Keratinocyte (primary cell): ENCODE measurements around the gene ALK.

Experiments used
- CTCF ChIP-seq, 3 experiments: IDR thresholded peaks in 1 of 3; conservative IDR thresholded peaks in 1 of 3; optimal IDR thresholded peaks in 1 of 3; 2 replicates in 2 of 3; 3 replicates in 1 of 3; pipeline versions ENCODE3 to v1.5.1; 2011; ENCODE audit warnings: low read length in 3 of 3, mild to moderate bottlenecking in 3 of 3, moderate library complexity in 2 of 3, control low read depth in 1 of 3, inconsistent platforms in 1 of 3; ENCODE audit not compliant: insufficient read depth in 2 of 3; ENCODE audit errors: extremely low read depth in 1 of 3
- EZH2 ChIP-seq: IDR thresholded peaks from one replicate; pipeline ENCODE4 v1.6.1; 2012; ENCODE audit warnings: inconsistent platforms, mild to moderate bottlenecking, low read length, moderate library complexity

- no peak for TF ChIP-seq CTCF (optimal IDR thresholded peaks at IDR 0.05 in 1 of 3, IDR thresholded peaks at IDR 0.05 in 1 of 3, conservative IDR thresholded peaks at IDR 0.05 in 1 of 3; ENCODE audit: extremely low read depth in 1 of 3, insufficient read depth in 2 of 3, low read length in 3 of 3)
- TF ChIP-seq EZH2: no peak
Observed at GRCh38 chr2:29611261-29611660, 310.1 kb downstream of the ALK start.
